HepG2 (cell line): ENCODE results near the gene SEPTIN12. TPM values are rescaled to one million over a fixed set of nuclear protein-coding genes. Genes with fewer than 3 reads are reported as not detected.

Experiments
- CAMTA2 ChIP-seq: sonication (generic); formaldehyde crosslinking; IDR thresholded peaks from 2 replicates; pipeline ENCODE4 v1.4.0; 2020; ENCODE audit warnings: mild to moderate bottlenecking, missing genetic modification reagents, borderline replicate concordance
- CBX5 ChIP-seq: sonication (generic); formaldehyde crosslinking; IDR thresholded peaks from 2 replicates; pipeline ENCODE4 v1.4.0; 2020; ENCODE audit warnings: missing genetic modification reagents, borderline replicate concordance
- CC2D1A ChIP-seq: sonication (generic); formaldehyde crosslinking; IDR thresholded peaks from 2 replicates; pipeline ENCODE4 v1.8.1; 2023; ENCODE audit warnings: mild to moderate bottlenecking, missing genetic modification reagents
- KLF16 ChIP-seq, 2 experiments: sonication (generic) in 1 of 2; formaldehyde crosslinking in 1 of 2; IDR thresholded peaks; 2 replicates each; pipeline versions ENCODE4 v1.6.1 to v1.8.0; 2016 to 2023; ENCODE audit warnings: missing genetic modification reagents in 2 of 2, missing compliant biosample characterization in 1 of 2
- MAF1 ChIP-seq: sonication (generic); formaldehyde crosslinking; IDR thresholded peaks from 2 replicates; pipeline ENCODE4 v1.5.0; 2020; ENCODE audit warnings: missing genetic modification reagents, borderline replicate concordance
- RBFOX2 ChIP-seq: fragments of 200-400 bp; formaldehyde crosslinking; IDR thresholded peaks from 2 replicates; pipeline ENCODE4 v1.6.1; 2017; ENCODE audit warnings: low read depth, mild to moderate bottlenecking, low read length
- SIN3B ChIP-seq: fragments of 150-350 bp; IDR thresholded peaks from 2 replicates; pipeline ENCODE4 v1.6.1; 2014; ENCODE audit warnings: low read length
- SPEN ChIP-seq: sonication (generic); formaldehyde crosslinking; IDR thresholded peaks from 2 replicates; pipeline ENCODE4 v1.5.1; 2020; ENCODE audit warnings: low read depth, mild to moderate bottlenecking, missing genetic modification reagents
- SRY ChIP-seq: sonication (generic); formaldehyde crosslinking; IDR thresholded peaks from 2 replicates; pipeline ENCODE4 v1.8.0; 2022; ENCODE audit warnings: mild to moderate bottlenecking, missing genetic modification reagents
- ZIK1 ChIP-seq: sonication (generic); formaldehyde crosslinking; IDR thresholded peaks from 2 replicates; pipeline ENCODE4 v1.5.0; 2020; ENCODE audit warnings: mild to moderate bottlenecking, low read depth, missing genetic modification reagents, borderline replicate concordance
- ZNF382 ChIP-seq: sonication (generic); formaldehyde crosslinking; IDR thresholded peaks from 2 replicates; pipeline ENCODE4 v1.5.0; 2020; ENCODE audit warnings: missing genetic modification reagents, mild to moderate bottlenecking, borderline replicate concordance
- ZNF484 ChIP-seq: sonication (generic); formaldehyde crosslinking; IDR thresholded peaks from 2 replicates; pipeline ENCODE4 v1.5.1; 2020; ENCODE audit warnings: mild to moderate bottlenecking, low read depth, missing genetic modification reagents, borderline replicate concordance
- polyA plus RNA-seq, 8 experiments: library from polyadenylated mRNA; depleted of rRNA in 3 of 8; stranded (reverse) in 7 of 8; unstranded in 1 of 8; fragments of >200 nt; fragmentation: Illumina TruSeq in 4 of 8; extraction: Trizol in 4 of 8; gene quantifications; 2 replicates each; pipeline versions ENCODE4 v1.2.1 to v1.2.3, GENCODE V29; 2011 to 2016; ENCODE audit warnings: low read depth in 4 of 8, missing spikeins in 1 of 8, mixed read lengths in 1 of 8; ENCODE audit not compliant: insufficient read depth in 1 of 8
- total RNA-seq, 5 experiments: library from RNA; depleted of rRNA; stranded (reverse); fragments of >200 nt; fragmentation: Illumina TruSeq; extraction: Trizol; gene quantifications; 2 replicates each; pipeline ENCODE4 v1.2.3, GENCODE V29; 2016; ENCODE audit warnings: low read depth in 1 of 5
- TF ChIP-seq, protein P1 (sequence below): sonication (generic); formaldehyde crosslinking; IDR thresholded peaks from 2 replicates; pipeline ENCODE4 v1.5.0; 2020; ENCODE audit warnings: mild to moderate bottlenecking, missing genetic modification reagents, borderline replicate concordance
- TF ChIP-seq, protein P2 (sequence below): sonication (generic); formaldehyde crosslinking; IDR thresholded peaks from 2 replicates; pipeline ENCODE4 v1.8.0; 2023; ENCODE audit warnings: mild to moderate bottlenecking, missing genetic modification reagents
- TF ChIP-seq, protein P3 (sequence below): sonication (generic); formaldehyde crosslinking; IDR thresholded peaks from 2 replicates; pipeline ENCODE4 v1.8.0; 2022; ENCODE audit warnings: low read depth, missing genetic modification reagents
- TF ChIP-seq, protein P4 (sequence below): sonication (generic); formaldehyde crosslinking; conservative IDR thresholded peaks from 2 replicates; pipeline ENCODE4 v1.8.0; 2022; ENCODE audit warnings: mild to moderate bottlenecking, moderate library complexity, missing genetic modification reagents
- TF ChIP-seq, protein P5 (sequence below): IDR thresholded peaks from 2 replicates; pipeline ENCODE4 v1.6.1; 2018; ENCODE audit warnings: missing genetic modification reagents

SEPTIN12 gene
- total and polyA plus RNA-seq, 2 of the 13 experiments (the other 11 are each of a cell fraction or from before 2014, with no cell fraction given): 0.22 TPM; not detected in 1

DNA sequence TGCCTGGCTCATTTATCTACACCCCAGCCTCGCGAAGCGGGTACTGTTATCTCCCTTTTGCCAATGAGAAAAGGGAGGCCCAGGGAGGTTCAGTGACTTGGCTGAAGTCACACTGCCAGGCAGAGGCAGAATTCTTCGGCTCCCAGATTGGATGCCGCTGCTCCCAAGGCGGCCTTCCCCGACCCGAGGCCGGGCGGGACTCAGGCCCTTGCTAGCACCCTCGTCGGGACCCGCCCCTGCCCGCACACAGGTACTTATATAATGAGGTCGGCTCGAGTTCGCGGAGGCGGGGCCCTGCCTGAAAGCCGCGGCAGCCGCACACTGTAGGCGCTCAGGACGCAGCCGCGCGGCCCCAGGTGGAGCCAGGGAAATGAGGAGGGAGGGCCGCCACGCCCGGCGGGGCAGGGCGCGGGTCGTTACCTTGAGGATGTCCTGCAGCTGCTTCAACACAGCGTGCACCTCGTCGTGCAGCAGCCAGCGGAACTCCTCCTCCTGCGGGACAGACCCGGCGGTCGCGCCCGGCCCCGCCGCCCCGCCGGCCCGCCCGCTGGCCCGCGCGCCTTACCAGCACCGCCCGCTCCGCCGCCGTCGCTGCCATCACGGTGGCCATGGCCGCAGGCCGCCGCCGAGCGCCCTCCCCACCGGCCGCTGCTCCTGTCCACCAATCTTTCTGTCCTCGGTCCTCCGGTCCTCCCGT lies 14.0 kb upstream of the SEPTIN12 start, which contains the start of gene ROGDI (continued):
- TF ChIP-seq, protein P1, sequence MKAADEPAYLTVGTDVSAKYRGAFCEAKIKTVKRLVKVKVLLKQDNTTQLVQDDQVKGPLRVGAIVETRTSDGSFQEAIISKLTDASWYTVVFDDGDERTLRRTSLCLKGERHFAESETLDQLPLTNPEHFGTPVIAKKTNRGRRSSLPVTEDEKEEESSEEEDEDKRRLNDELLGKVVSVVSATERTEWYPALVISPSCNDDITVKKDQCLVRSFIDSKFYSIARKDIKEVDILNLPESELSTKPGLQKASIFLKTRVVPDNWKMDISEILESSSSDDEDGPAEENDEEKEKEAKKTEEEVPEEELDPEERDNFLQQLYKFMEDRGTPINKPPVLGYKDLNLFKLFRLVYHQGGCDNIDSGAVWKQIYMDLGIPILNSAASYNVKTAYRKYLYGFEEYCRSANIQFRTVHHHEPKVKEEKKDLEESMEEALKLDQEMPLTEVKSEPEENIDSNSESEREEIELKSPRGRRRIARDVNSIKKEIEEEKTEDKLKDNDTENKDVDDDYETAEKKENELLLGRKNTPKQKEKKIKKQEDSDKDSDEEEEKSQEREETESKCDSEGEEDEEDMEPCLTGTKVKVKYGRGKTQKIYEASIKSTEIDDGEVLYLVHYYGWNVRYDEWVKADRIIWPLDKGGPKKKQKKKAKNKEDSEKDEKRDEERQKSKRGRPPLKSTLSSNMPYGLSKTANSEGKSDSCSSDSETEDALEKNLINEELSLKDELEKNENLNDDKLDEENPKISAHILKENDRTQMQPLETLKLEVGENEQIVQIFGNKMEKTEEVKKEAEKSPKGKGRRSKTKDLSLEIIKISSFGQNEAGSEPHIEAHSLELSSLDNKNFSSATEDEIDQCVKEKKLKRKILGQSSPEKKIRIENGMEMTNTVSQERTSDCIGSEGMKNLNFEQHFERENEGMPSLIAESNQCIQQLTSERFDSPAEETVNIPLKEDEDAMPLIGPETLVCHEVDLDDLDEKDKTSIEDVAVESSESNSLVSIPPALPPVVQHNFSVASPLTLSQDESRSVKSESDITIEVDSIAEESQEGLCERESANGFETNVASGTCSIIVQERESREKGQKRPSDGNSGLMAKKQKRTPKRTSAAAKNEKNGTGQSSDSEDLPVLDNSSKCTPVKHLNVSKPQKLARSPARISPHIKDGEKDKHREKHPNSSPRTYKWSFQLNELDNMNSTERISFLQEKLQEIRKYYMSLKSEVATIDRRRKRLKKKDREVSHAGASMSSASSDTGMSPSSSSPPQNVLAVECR (CRISPR knock-in tag): peak; percentile 67
- peak; percentile 39; the same call in 1 of the 2 replicates for TF ChIP-seq SPEN (CRISPR knock-in tag)
- TF ChIP-seq, protein P2, sequence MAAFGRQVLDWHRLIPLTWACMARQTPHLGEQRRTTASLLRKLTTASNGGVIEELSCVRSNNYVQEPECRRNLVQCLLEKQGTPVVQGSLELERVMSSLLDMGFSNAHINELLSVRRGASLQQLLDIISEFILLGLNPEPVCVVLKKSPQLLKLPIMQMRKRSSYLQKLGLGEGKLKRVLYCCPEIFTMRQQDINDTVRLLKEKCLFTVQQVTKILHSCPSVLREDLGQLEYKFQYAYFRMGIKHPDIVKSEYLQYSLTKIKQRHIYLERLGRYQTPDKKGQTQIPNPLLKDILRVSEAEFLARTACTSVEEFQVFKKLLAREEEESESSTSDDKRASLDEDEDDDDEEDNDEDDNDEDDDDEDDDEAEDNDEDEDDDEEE: peak; percentile 79; the same call in 1 of the 2 replicates
- TF ChIP-seq MAF1 (CRISPR knock-in tag): 0 out of 2 replicates have a peak, but pooled peaks have one; percentile 18
- TF ChIP-seq KLF16 (CRISPR knock-in tag; IDR thresholded peaks at IDR 0.05): peak in 1 of 2 experiments; percentile 60; a peak in 1 of 4 replicates
- no peak for TF ChIP-seq ZNF484 (CRISPR knock-in tag)
- TF ChIP-seq, protein P3, sequence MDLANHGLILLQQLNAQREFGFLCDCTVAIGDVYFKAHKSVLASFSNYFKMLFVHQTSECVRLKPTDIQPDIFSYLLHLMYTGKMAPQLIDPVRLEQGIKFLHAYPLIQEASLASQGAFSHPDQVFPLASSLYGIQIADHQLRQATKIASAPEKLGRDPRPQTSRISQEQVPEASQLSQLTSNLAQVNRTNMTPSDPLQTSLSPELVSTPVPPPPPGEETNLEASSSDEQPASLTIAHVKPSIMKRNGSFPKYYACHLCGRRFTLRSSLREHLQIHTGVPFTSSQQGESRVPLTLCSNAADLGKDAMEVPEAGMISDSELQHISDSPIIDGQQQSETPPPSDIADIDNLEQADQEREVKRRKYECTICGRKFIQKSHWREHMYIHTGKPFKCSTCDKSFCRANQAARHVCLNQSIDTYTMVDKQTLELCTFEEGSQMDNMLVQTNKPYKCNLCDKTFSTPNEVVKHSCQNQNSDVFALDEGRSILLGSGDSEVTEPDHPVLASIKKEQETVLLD (CRISPR knock-in tag): no peak
- TF ChIP-seq, protein P4, sequence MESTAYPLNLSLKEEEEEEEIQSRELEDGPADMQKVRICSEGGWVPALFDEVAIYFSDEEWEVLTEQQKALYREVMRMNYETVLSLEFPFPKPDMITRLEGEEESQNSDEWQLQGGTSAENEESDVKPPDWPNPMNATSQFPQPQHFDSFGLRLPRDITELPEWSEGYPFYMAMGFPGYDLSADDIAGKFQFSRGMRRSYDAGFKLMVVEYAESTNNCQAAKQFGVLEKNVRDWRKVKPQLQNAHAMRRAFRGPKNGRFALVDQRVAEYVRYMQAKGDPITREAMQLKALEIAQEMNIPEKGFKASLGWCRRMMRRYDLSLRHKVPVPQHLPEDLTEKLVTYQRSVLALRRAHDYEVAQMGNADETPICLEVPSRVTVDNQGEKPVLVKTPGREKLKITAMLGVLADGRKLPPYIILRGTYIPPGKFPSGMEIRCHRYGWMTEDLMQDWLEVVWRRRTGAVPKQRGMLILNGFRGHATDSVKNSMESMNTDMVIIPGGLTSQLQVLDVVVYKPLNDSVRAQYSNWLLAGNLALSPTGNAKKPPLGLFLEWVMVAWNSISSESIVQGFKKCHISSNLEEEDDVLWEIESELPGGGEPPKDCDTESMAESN (CRISPR knock-in tag): 0 out of 2 replicates have a peak, but pooled peaks have one; percentile 16
- TF ChIP-seq SRY (CRISPR knock-in tag): peak; percentile 25; the same call in 1 of the 2 replicates
- TF ChIP-seq ZNF382 (CRISPR knock-in tag): no peak
- no peak for TF ChIP-seq ZIK1 (CRISPR knock-in tag)
- TF ChIP-seq, protein P5, sequence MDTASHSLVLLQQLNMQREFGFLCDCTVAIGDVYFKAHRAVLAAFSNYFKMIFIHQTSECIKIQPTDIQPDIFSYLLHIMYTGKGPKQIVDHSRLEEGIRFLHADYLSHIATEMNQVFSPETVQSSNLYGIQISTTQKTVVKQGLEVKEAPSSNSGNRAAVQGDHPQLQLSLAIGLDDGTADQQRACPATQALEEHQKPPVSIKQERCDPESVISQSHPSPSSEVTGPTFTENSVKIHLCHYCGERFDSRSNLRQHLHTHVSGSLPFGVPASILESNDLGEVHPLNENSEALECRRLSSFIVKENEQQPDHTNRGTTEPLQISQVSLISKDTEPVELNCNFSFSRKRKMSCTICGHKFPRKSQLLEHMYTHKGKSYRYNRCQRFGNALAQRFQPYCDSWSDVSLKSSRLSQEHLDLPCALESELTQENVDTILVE (CRISPR knock-in tag): no peak
- TF ChIP-seq CC2D1A (CRISPR knock-in tag): no peak
- TF ChIP-seq RBFOX2: peak; percentile 30
- peak; percentile 26; the same call in 1 of the 2 replicates for TF ChIP-seq CBX5 (CRISPR knock-in tag)
- TF ChIP-seq SIN3B: no peak
- TF ChIP-seq CAMTA2 (CRISPR knock-in tag): no peak
